CD14-positive monocyte (primary cell): ENCODE results near the gene SUGT1. TPM values are rescaled to one million over a fixed set of nuclear protein-coding genes. Genes with fewer than 3 reads are reported as not detected.

Source experiments
- DNase-seq, 3 donors: peaks; one replicate each; pipeline ENCODE4 v3.0.0-alpha.2; 2011 to 2022
- H2AFZ ChIP-seq: 2 replicates; pipeline ENCODE4 v1.6.0; 2012; ENCODE audit warnings: mild to moderate bottlenecking, low read depth, low read length, inconsistent platforms; ENCODE audit not compliant: insufficient read depth, poor library complexity, severe bottlenecking
- H3K27ac ChIP-seq, 2 donors: 1 replicate in 1 of 2; 2 replicates in 1 of 2; pipeline ENCODE4 v1.5.1; 2012 to 2013; ENCODE audit warnings: low read length in 2 of 2, control low read depth in 1 of 2, inconsistent platforms in 1 of 2, low read depth in 1 of 2, mild to moderate bottlenecking in 1 of 2
- H3K27me3 ChIP-seq, 2 donors: one replicate each; pipeline versions ENCODE4 v1.6.0 to v1.6.1; 2011 to 2013; ENCODE audit warnings: low read length in 2 of 2; ENCODE audit not compliant: control insufficient read depth in 2 of 2, insufficient read depth in 2 of 2
- H3K36me3 ChIP-seq, 2 donors: replicated peaks in 1 of 2; 1 replicate in 1 of 2; 2 replicates in 1 of 2; pipeline versions ENCODE4 v1.5.1 to v1.6.1; 2012 to 2013; ENCODE audit warnings: low read length in 2 of 2, control low read depth in 1 of 2, inconsistent platforms in 1 of 2, mild to moderate bottlenecking in 1 of 2; ENCODE audit not compliant: insufficient read depth in 2 of 2, control insufficient read depth in 1 of 2
- H3K4me1 ChIP-seq, 2 donors: 1 replicate in 1 of 2; 2 replicates in 1 of 2; pipeline versions ENCODE4 v1.5.1 to v1.6.1; 2012 to 2013; ENCODE audit warnings: low read length in 2 of 2, control low read depth in 1 of 2, inconsistent platforms in 1 of 2, mild to moderate bottlenecking in 1 of 2, moderate library complexity in 1 of 2; ENCODE audit not compliant: insufficient read depth in 2 of 2, control insufficient read depth in 1 of 2
- H3K4me2 ChIP-seq: replicated peaks from 2 replicates; pipeline ENCODE3; 2012; ENCODE audit warnings: low read length, moderate library complexity, mild to moderate bottlenecking; ENCODE audit not compliant: poor library complexity, severe bottlenecking; ENCODE audit errors: extremely low read depth
- H3K4me3 ChIP-seq, 3 experiments: fragments of 200-600 bp in 1 of 3; sonication (generic) in 1 of 3; replicated peaks in 1 of 3; 1 replicate in 2 of 3; 2 replicates in 1 of 3; pipeline ENCODE4 v1.5.1; 2011 to 2013; ENCODE audit warnings: low read length in 3 of 3, mild to moderate bottlenecking in 3 of 3, control low read depth in 2 of 3, low read depth in 2 of 3, inconsistent platforms in 1 of 3, moderate library complexity in 1 of 3
- H3K79me2 ChIP-seq: 2 replicates; pipeline ENCODE4 v1.6.0; 2012; ENCODE audit warnings: mild to moderate bottlenecking, control low read depth, inconsistent platforms, low read length, moderate library complexity; ENCODE audit not compliant: insufficient read depth
- H3K9ac ChIP-seq: 2 replicates; pipeline ENCODE4 v1.6.0; 2017; ENCODE audit warnings: low read length, mild to moderate bottlenecking; ENCODE audit not compliant: insufficient read depth, poor library complexity, severe bottlenecking
- H3K9me3 ChIP-seq, 2 donors: replicated peaks in 1 of 2; 1 replicate in 1 of 2; 2 replicates in 1 of 2; pipeline versions ENCODE4 v1.5.1 to v1.6.1; 2012 to 2013; ENCODE audit warnings: low read length in 2 of 2, control low read depth in 1 of 2; ENCODE audit not compliant: control insufficient read depth in 1 of 2, insufficient read depth in 1 of 2
- H4K20me1 ChIP-seq: 2 replicates; pipeline ENCODE4 v1.6.0; 2012; ENCODE audit warnings: mild to moderate bottlenecking, low read length, control low read depth, moderate library complexity; ENCODE audit not compliant: insufficient read depth
- H3K27ac Mint-ChIP-seq, 7 donors: one replicate each; pipeline ENCODE4 v1.8.0; 2020; ENCODE audit warnings: mild to moderate bottlenecking in 7 of 7, mixed read lengths in 7 of 7, moderate library complexity in 6 of 7, inconsistent platforms in 2 of 7
- H3K27me3 Mint-ChIP-seq, 3 donors: one replicate each; pipeline ENCODE4 v1.8.0; 2021 to 2022; ENCODE audit warnings: low read depth in 3 of 3, mild to moderate bottlenecking in 3 of 3, mixed read lengths in 3 of 3, moderate library complexity in 3 of 3, inconsistent platforms in 1 of 3
- H3K36me3 Mint-ChIP-seq, 2 donors: one replicate each; pipeline ENCODE4 v1.8.0; 2020; ENCODE audit warnings: mixed read lengths in 2 of 2, inconsistent platforms in 1 of 2, mild to moderate bottlenecking in 1 of 2
- H3K4me1 Mint-ChIP-seq: one replicate; pipeline ENCODE4 v1.8.0; 2020; ENCODE audit warnings: mild to moderate bottlenecking, mixed read lengths
- H3K4me3 Mint-ChIP-seq, 2 donors: one replicate each; pipeline ENCODE4 v1.8.0; 2020; ENCODE audit warnings: mild to moderate bottlenecking in 2 of 2, mixed read lengths in 2 of 2, moderate library complexity in 1 of 2
- H3K9me3 Mint-ChIP-seq, 7 donors: one replicate each; pipeline ENCODE4 v1.8.0; 2020 to 2022; ENCODE audit warnings: mixed read lengths in 7 of 7, mild to moderate bottlenecking in 6 of 7, moderate library complexity in 6 of 7, inconsistent platforms in 2 of 7
- CTCF ChIP-seq: fragments of 200-600 bp; IDR thresholded peaks from one replicate; pipeline ENCODE4 v1.8.0; 2022; ENCODE audit warnings: antibody characterized with exemption, mild to moderate bottlenecking
- WGBS: methylation state at CpG from one replicate; pipeline ENCODE4 v1.1.5; 2013; ENCODE audit warnings: missing lambda C conversion rate; ENCODE audit not compliant: insufficient coverage; 5-methylcytosine and 5-hydroxymethylcytosine counted together
- intact Hi-C, 2 donors: fragments of 100-400 bp; cut with micrococcal nuclease; formaldehyde crosslinking; loops; one replicate each; pipeline versions ENCODE4 v1.15.0 to v1.15.1; 2023
- polyA plus RNA-seq, 3 donors: library from polyadenylated mRNA; depleted of rRNA in 1 of 3; unstranded in 2 of 3; stranded (reverse) in 1 of 3; fragments of 300-500 nt in 2 of 3; fragments of >200 nt in 1 of 3; fragmentation: Illumina TruSeq in 2 of 3; gene quantifications; 1 replicate in 2 of 3; 2 replicates in 1 of 3; pipeline ENCODE4 v1.2.3, GENCODE V29; 2012 to 2021

Gene SUGT1
- polyA plus RNA-seq, 3 donors = 18.1 to 40.1 (median 37.7) TPM

- intact Hi-C loops = no loop called here
- Histone ChIP-seq H3K27me3 (no peaks in the 10 kb centered on the region), H3K9ac (no peak overlapping the region), H3K4me2 (no peak overlapping the region), H3K4me1 (peaks cover 16 to 18% of the 10 kb centered on the region in 2 donors), H3K36me3 (no peaks in the 10 kb centered on the region), H3K4me3 (no peak overlapping the region), H3K27ac (no peak overlapping the region), H3K79me2 (no peaks in the 10 kb centered on the region), H3K9me3 (no peaks in the 10 kb centered on the region), H4K20me1 (no peaks in the 10 kb centered on the region), H2AFZ (no peak overlapping the region)
- Mint-ChIP-seq H3K27ac (peak overlapping the region in 2 of 7 donors; percentile 56 to 79), H3K27me3 (peaks cover 0 to 2% (median 0%) of the 10 kb centered on the region in 3 donors), H3K4me3 (no peak overlapping the region), H3K4me1 (peaks cover 22% of the 10 kb centered on the region), H3K36me3 (no peaks in the 10 kb centered on the region), H3K9me3 (peaks cover 0 to 6% (median 4%) of the 10 kb centered on the region in 7 donors)
- WGBS = 90% methylated on average over 2 of the region's 3 CpGs
- no peak for TF ChIP-seq CTCF
- DNase-seq = no peak
Observed at GRCh38 chr13:52711286-52711685, 58.6 kb downstream of the SUGT1 start.

- Histone ChIP-seq H3K27ac (no peak overlapping the region), H2AFZ (no peak overlapping the region), H3K4me1 (peaks cover 16 to 18% of the 10 kb centered on the region in 2 donors), H3K9ac (no peak overlapping the region), H3K4me2 (no peak overlapping the region), H3K4me3 (no peak overlapping the region), H4K20me1 (no peaks in the 10 kb centered on the region), H3K27me3 (no peaks in the 10 kb centered on the region), H3K36me3 (no peaks in the 10 kb centered on the region), H3K79me2 (no peaks in the 10 kb centered on the region), H3K9me3 (no peaks in the 10 kb centered on the region)
- peaks cover 2 to 12% (median 5%) of the 10 kb centered on the region in 7 donors for H3K9me3 Mint-ChIP-seq
- WGBS = no CpG with 5 or more reads among the region's 3 CpGs
- no peak overlapping the region for H3K4me3 Mint-ChIP-seq
- no peak for DNase-seq
- H3K27ac Mint-ChIP-seq = no peak overlapping the region
- no peaks in the 10 kb centered on the region for H3K36me3 Mint-ChIP-seq
- intact Hi-C loops = no loop called here
- peaks cover 0 to 3% (median 2%) of the 10 kb centered on the region in 3 donors for H3K27me3 Mint-ChIP-seq
- peaks cover 22% of the 10 kb centered on the region for H3K4me1 Mint-ChIP-seq
- TF ChIP-seq CTCF = no peak
Observed at GRCh38 chr13:52712385-52712784, 59.7 kb downstream of the SUGT1 start.
